K562 (cell line): ENCODE data around the gene TESK1. TPM values are rescaled to one million over a fixed set of nuclear protein-coding genes. Genes with fewer than 3 reads are reported as not detected.
A peak's percentile ranks its signal among the peaks of the same experiment; 100 is the strongest.

Experiments used
- ATAC-seq: fragments of 200-7000 bp; cut with Tn5 transposase; 3 replicates; pipeline ENCODE4 v1.9.1; 2020; ENCODE audit warnings: moderate library complexity
- BruUV-seq: library from RNA; stranded (reverse); fragments of 400-500 nt; replicated peaks from 2 replicates; lab custom pipeline; 2021; lab: Mats Ljungman, UMichigan
- CTCF ChIA-PET: fragments of 300-600 bp; formaldehyde crosslinking; extraction: SDS; loops from one replicate; lab custom pipeline; 2021; ENCODE audit warnings: low intra/inter-chr PET ratio; lab: Yijun Ruan, JAX
- POLR2A ChIA-PET: fragments of 300-600, 350-650 bp; sonication (Branson Sonifier 250); formaldehyde crosslinking; extraction: SDS; loops from one replicate; lab custom pipeline; 2021; ENCODE audit warnings: antibody characterized with exemption, inconsistent platforms; lab: Yijun Ruan, JAX
- DNase-seq, 4 experiments: peaks; one replicate each; pipeline versions ENCODE4 v3.0.0 to v3.0.0-alpha.2; 2011 to 2018; ENCODE audit warnings: low spot score in 3 of 4, mixed read lengths in 3 of 4; ENCODE audit errors: extremely low read depth in 1 of 4
- FAIRE-seq: peaks from 2 replicates; lab custom pipeline; 2011; peaks lifted over from hg19 to GRCh38; lab: Jason Lieb, UNC
- H2AFZ ChIP-seq: 2 replicates; pipeline ENCODE4 v1.6.0; 2011; ENCODE audit warnings: low read depth, low read length, control low read depth, inconsistent platforms
- H3K27ac ChIP-seq: fragments of 200-600 bp; 3 replicates; pipeline ENCODE4 v1.8.0; 2011; ENCODE audit warnings: low read depth, mild to moderate bottlenecking, control low read depth, inconsistent platforms, low read length, moderate library complexity, mixed read lengths; ENCODE audit errors: extremely low read depth
- H3K27me3 ChIP-seq, 2 experiments: fragments of 300-600 bp in 1 of 2; 2 replicates in 1 of 2; 3 replicates in 1 of 2; pipeline versions ENCODE4 v1.6.0 to v1.8.0; 2011; ENCODE audit warnings: inconsistent platforms in 2 of 2, low read length in 2 of 2, mild to moderate bottlenecking in 1 of 2, mixed read lengths in 1 of 2, moderate library complexity in 1 of 2; ENCODE audit not compliant: control insufficient read depth in 2 of 2, insufficient read depth in 2 of 2
- H3K36me3 ChIP-seq: fragments of 300-600 bp; 3 replicates; pipeline ENCODE4 v1.8.0; 2011; ENCODE audit warnings: mild to moderate bottlenecking, low read length, inconsistent platforms; ENCODE audit not compliant: control insufficient read depth, insufficient read depth
- H3K4me1 ChIP-seq, 2 experiments: fragments of 200-600 bp in 1 of 2; replicated peaks in 1 of 2; 2 replicates in 1 of 2; 3 replicates in 1 of 2; pipeline versions ENCODE4 v1.5.1 to v1.8.0; 2011; ENCODE audit warnings: inconsistent platforms in 2 of 2, low read length in 2 of 2, mild to moderate bottlenecking in 1 of 2, mixed read lengths in 1 of 2, moderate library complexity in 1 of 2; ENCODE audit not compliant: control insufficient read depth in 2 of 2, insufficient read depth in 2 of 2
- H3K4me2 ChIP-seq: 2 replicates; pipeline ENCODE4 v1.6.1; 2011; ENCODE audit warnings: low read length, control low read depth, inconsistent platforms, mixed read lengths; ENCODE audit not compliant: insufficient read depth
- H3K4me3 ChIP-seq: fragments of 200-600 bp; sonication (generic), shearing (Covaris generic); 2 replicates; pipeline ENCODE4 v1.5.1; 2016; ENCODE audit warnings: control low read depth, inconsistent platforms
- H3K79me2 ChIP-seq: fragments of 200-600 bp; 3 replicates; pipeline ENCODE4 v1.8.0; 2011; ENCODE audit warnings: low read length, inconsistent platforms; ENCODE audit not compliant: control insufficient read depth, insufficient read depth
- H3K9ac ChIP-seq, 2 experiments: 2 replicates each; pipeline versions ENCODE4 v1.6.0 to v1.6.1; 2011; ENCODE audit warnings: low read depth in 2 of 2, low read length in 2 of 2, control low read depth in 1 of 2, inconsistent platforms in 1 of 2, mild to moderate bottlenecking in 1 of 2, mixed read lengths in 1 of 2; ENCODE audit not compliant: insufficient read depth in 1 of 2
- H3K9me1 ChIP-seq: one replicate; pipeline ENCODE4 v1.6.0; 2011; ENCODE audit warnings: inconsistent platforms, mild to moderate bottlenecking, low read length, moderate library complexity; ENCODE audit not compliant: control insufficient read depth, insufficient read depth
- H3K9me3 ChIP-seq: replicated peaks from 2 replicates; pipeline ENCODE4 v1.5.1; 2011; ENCODE audit warnings: low read depth, low read length, inconsistent platforms; ENCODE audit not compliant: control insufficient read depth, insufficient read depth
- H4K20me1 ChIP-seq: replicated peaks from 2 replicates; pipeline ENCODE4 v1.6.1; 2011; ENCODE audit warnings: low read length, inconsistent platforms, mixed read lengths; ENCODE audit not compliant: control insufficient read depth, insufficient read depth
- ATF1 ChIP-seq, 2 experiments: fragments of 450-650 bp in 1 of 2; IDR thresholded peaks; 2 replicates each; pipeline ENCODE4 v1.6.1; 2016; ENCODE audit warnings: missing compliant biosample characterization in 1 of 2, missing genetic modification characterization in 1 of 2
- ATF3 ChIP-seq, 2 experiments: fragments of 450-650 bp in 1 of 2; sonication (generic) in 1 of 2; formaldehyde crosslinking in 1 of 2; IDR thresholded peaks in 1 of 2; conservative IDR thresholded peaks in 1 of 2; 2 replicates each; pipeline versions ENCODE4 v1.6.1 to v1.8.1; 2016 to 2023; ENCODE audit warnings: mild to moderate bottlenecking in 2 of 2, moderate library complexity in 2 of 2, inconsistent platforms in 1 of 2, missing genetic modification reagents in 1 of 2
- ATF7 ChIP-seq: fragments of 450-650 bp; IDR thresholded peaks from 2 replicates; pipeline ENCODE4 v1.7.1; 2014; ENCODE audit warnings: mild to moderate bottlenecking, moderate library complexity
- CREB1 ChIP-seq, 2 experiments: sonication (generic) in 1 of 2; formaldehyde crosslinking in 1 of 2; IDR thresholded peaks; 2 replicates each; pipeline versions ENCODE4 v1.6.1 to v1.8.0; 2012 to 2022; ENCODE audit warnings: inconsistent platforms in 1 of 2, mild to moderate bottlenecking in 1 of 2, missing genetic modification reagents in 1 of 2, moderate library complexity in 1 of 2
- CREM ChIP-seq: IDR thresholded peaks from 2 replicates; pipeline ENCODE4 v1.6.1; 2014; ENCODE audit warnings: antibody characterized with exemption, low read depth
- ETV1 ChIP-seq: fragments of 450-650 bp; conservative IDR thresholded peaks from 2 replicates; pipeline ENCODE4 v1.6.1; 2016; ENCODE audit warnings: missing genetic modification characterization, control low read depth, low read depth, missing compliant biosample characterization
- GABPA ChIP-seq: fragments of 200-800 bp; sonication (Bioruptor generic); conservative IDR thresholded peaks from 2 replicates; pipeline ENCODE4 v1.6.1; 2016; ENCODE audit warnings: low read depth, missing genetic modification characterization, missing compliant biosample characterization
- HLTF ChIP-seq: fragments of 450-650 bp; IDR thresholded peaks from 2 replicates; pipeline ENCODE4 v1.6.1; 2016
- HSF4 ChIP-seq: fragments of 250-450 bp; sonication (Bioruptor Pico); IDR thresholded peaks from 2 replicates; pipeline ENCODE4 v2.1.2; 2022; ENCODE audit warnings: mild to moderate bottlenecking, moderate library complexity, borderline replicate concordance
- KHSRP ChIP-seq: fragments of 450-650 bp; IDR thresholded peaks from 2 replicates; pipeline ENCODE4 v1.6.1; 2017
- POLR2G ChIP-seq: fragments of 200-400 bp; formaldehyde crosslinking; IDR thresholded peaks from 2 replicates; pipeline ENCODE4 v1.6.1; 2017; ENCODE audit warnings: low read depth, mild to moderate bottlenecking, antibody characterized with exemption, low read length, moderate library complexity
- PRDM10 ChIP-seq: fragments of 450-650 bp; IDR thresholded peaks from 2 replicates; pipeline ENCODE4 v1.6.1; 2018; ENCODE audit not compliant: partially characterized antibody
- THAP12 ChIP-seq: fragments of 250-450 bp; sonication (Bioruptor Pico); IDR thresholded peaks from 2 replicates; pipeline ENCODE4 v1.9.0; 2021; ENCODE audit warnings: mild to moderate bottlenecking, inconsistent platforms
- ZNF75A ChIP-seq: fragments of 450-650 bp; formaldehyde crosslinking; IDR thresholded peaks from 2 replicates; pipeline ENCODE4 v1.4.0; 2020; ENCODE audit warnings: mild to moderate bottlenecking
- WGBS: fragments of 100-300 bp; shearing (Covaris generic); methylation state at CpG from one replicate; pipeline ENCODE4 v1.1.6; 2016; ENCODE audit warnings: low coverage, mixed read lengths; ENCODE audit not compliant: insufficient coverage; ENCODE audit errors: missing lambda C conversion rate; 5-methylcytosine and 5-hydroxymethylcytosine counted together
- in situ Hi-C: fragments of 300-500 bp; cut with MboI; formaldehyde crosslinking; loops from 4 replicates; pipeline ENCODE4 v1.15.0; 2018; ENCODE audit warnings: inconsistent platforms, mixed read lengths
- intact Hi-C: fragments of 100-400 bp; cut with micrococcal nuclease; formaldehyde crosslinking; loops from 2 replicates; pipeline ENCODE4 v1.14.2; 2022
- polyA plus RNA-seq, 8 experiments: library from polyadenylated mRNA; depleted of rRNA in 4 of 8; stranded (reverse) in 5 of 8; unstranded in 3 of 8; fragments of >200 nt; fragmentation: Nextera tagmentation in 2 of 8; fragmentation: Illumina TruSeq in 1 of 8; extraction: Ambion mirVana in 2 of 8; extraction: Trizol in 1 of 8; gene quantifications; 2 replicates each; pipeline versions ENCODE4 v1.2.1 to v1.2.3, GENCODE V29; 2011 to 2014; ENCODE audit warnings: inconsistent platforms in 1 of 8, missing spikeins in 1 of 8
- total RNA-seq, 7 experiments: library from RNA; depleted of rRNA in 6 of 7; stranded (reverse); fragments of >200 nt in 6 of 7; fragmentation: Illumina TruSeq in 2 of 7; extraction: Trizol in 2 of 7; gene quantifications; 2 replicates each; pipeline versions ENCODE4 v1.2.1 to v1.2.3, GENCODE V29; 2011 to 2021; ENCODE audit warnings: low replicate concordance in 1 of 7

TESK1 gene
- total and polyA plus RNA-seq, 9 of the 15 experiments (the other 6 are each of a cell fraction or from before 2014, with no cell fraction given) = 0.07 to 10.4 (median 4.1) TPM

- Histone ChIP-seq H4K20me1 (no peaks in the 10 kb centered on the region), H3K27ac (no peak overlapping the region), H3K9me3 (no peaks in the 10 kb centered on the region), H3K9me1 (no peaks in the 10 kb centered on the region), H3K4me3 (peak overlapping the region; percentile 15; the same call in 1 of the 2 replicates), H3K4me2 (peak overlapping the region; percentile 62), H3K79me2 (no peaks in the 10 kb centered on the region), H3K27me3 (peaks cover 3 to 27% of the 10 kb centered on the region in 2 experiments; a peak in 3 of 5 replicates), H3K36me3 (no peaks in the 10 kb centered on the region), H3K4me1 (peaks cover 5 to 24% of the 10 kb centered on the region in 2 experiments; a peak in 3 of 5 replicates), H2AFZ (peak overlapping the region; percentile 78), H3K9ac (peak overlapping the region in 1 of 2 experiments; percentile 83; a peak in 2 of 4 replicates)
- no TSS peak for BruUV-seq
- ChIA-PET CTCF (no interaction called here), POLR2A (no interaction called here)
- in situ Hi-C loops (no loop called here), intact Hi-C loops (no loop called here)
- DNase-seq = peak in 3 of 4 experiments; percentile 39 to 62 (median 53)
- WGBS = 7% methylated on average over 12 of the region's 51 CpGs
- ATAC-seq = peak; percentile 71
- FAIRE-seq = no peak
- TF ChIP-seq POLR2G = 0 out of 2 replicates have a peak, but pooled peaks have one; percentile 31
- TF ChIP-seq HSF4 (CRISPR knock-in tag) = no peak
- no peak for TF ChIP-seq ZNF75A (CRISPR knock-in tag)
- peak; percentile 68 for TF ChIP-seq CREM
- TF ChIP-seq CREB1 (IDR thresholded peaks at IDR 0.05) = no peak
- peak; percentile 75 for TF ChIP-seq CREB1 (CRISPR knock-in tag; IDR thresholded peaks at IDR 0.05)
- peak; percentile 67 for TF ChIP-seq ATF3 (IDR thresholded peaks at IDR 0.05)
- no peak for TF ChIP-seq ATF3 (CRISPR knock-in tag; conservative IDR thresholded peaks at IDR 0.05)
- no peak for TF ChIP-seq ATF1 (CRISPR knock-in tag; IDR thresholded peaks at IDR 0.05)
- TF ChIP-seq ATF1 (tag; IDR thresholded peaks at IDR 0.05) = peak; percentile 87
- TF ChIP-seq ATF7 = peak; percentile 77
- no peak for TF ChIP-seq HLTF
- TF ChIP-seq ETV1 (tag) = 0 out of 2 replicates have a peak, but pooled peaks have one; percentile 11
- TF ChIP-seq THAP12 (CRISPR knock-in tag) = no peak
- TF ChIP-seq KHSRP = 0 out of 2 replicates have a peak, but pooled peaks have one; percentile 19
- TF ChIP-seq GABPA (tag) = peak; percentile 39; the same call in 1 of the 2 replicates
- TF ChIP-seq PRDM10 = peak; percentile 54
These were observed 11.8 kb downstream of the TESK1 start for GRCh38 chr9:35616681-35617459.
